ENCODE data around the gene TFEB.

Gene TFEB
- long read RNA-seq = 0 reads

DNA sequence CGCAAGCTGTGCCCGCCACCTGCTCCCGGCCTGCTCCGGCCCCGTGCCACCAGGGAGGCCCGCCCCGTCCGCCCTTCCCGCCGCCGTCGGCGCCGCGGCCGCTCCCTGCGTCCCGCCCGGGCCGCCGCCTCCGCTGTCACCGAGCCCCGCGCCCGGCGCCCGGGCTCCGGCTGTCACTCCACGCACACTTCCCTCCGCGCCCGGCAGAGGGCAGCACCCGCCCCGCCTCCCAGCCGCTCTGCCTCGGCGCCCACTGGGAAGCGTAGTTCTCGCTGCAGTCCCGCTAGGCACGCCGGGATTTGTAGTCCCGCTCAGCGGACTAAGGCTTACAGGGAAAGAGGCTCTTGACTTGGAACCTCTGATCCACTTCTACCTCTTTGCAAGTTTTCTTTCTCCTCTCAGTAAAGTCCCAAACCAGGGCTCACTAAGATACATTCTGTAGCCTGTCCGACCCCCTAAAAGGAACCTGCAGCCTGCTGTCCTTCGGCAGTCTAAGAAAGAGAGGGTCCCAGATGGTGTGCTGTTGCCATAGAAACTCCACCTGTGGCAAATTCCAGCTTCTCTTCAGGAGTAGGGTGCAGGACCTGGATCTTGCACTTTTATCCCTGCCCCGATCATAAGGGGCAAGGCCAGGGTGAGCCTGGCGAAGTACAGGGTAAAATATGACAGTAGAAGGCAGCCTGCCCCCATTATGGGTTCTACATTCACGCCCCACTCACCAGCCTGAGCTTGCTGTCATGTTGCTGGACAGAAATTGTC, at the start of gene TFEB:
TSS of gene TFEB (minus strand) at position 182 of the 759 bp plus-strand sequence. CDS start 44,395 bp downstream, outside the sequence.
- TF ChIP-seq POLR2AphosphoS5 (IDR thresholded peaks at IDR 0.05; ENCODE audit: low read depth) (no peak), SPI1 (IDR thresholded peaks at IDR 0.05; ENCODE audit: borderline replicate concordance, low read depth) (peak; percentile 61; the same call in 1 of the 2 replicates)
- TF ChIP-seq, protein P1, sequence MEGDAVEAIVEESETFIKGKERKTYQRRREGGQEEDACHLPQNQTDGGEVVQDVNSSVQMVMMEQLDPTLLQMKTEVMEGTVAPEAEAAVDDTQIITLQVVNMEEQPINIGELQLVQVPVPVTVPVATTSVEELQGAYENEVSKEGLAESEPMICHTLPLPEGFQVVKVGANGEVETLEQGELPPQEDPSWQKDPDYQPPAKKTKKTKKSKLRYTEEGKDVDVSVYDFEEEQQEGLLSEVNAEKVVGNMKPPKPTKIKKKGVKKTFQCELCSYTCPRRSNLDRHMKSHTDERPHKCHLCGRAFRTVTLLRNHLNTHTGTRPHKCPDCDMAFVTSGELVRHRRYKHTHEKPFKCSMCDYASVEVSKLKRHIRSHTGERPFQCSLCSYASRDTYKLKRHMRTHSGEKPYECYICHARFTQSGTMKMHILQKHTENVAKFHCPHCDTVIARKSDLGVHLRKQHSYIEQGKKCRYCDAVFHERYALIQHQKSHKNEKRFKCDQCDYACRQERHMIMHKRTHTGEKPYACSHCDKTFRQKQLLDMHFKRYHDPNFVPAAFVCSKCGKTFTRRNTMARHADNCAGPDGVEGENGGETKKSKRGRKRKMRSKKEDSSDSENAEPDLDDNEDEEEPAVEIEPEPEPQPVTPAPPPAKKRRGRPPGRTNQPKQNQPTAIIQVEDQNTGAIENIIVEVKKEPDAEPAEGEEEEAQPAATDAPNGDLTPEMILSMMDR (IDR thresholded peaks at IDR 0.05; ENCODE audit: insufficient read depth, low read length) = peak; percentile 63
- Histone ChIP-seq H3K27ac (replicated peaks) (no peak within 1 kb of the TSS), H3K4me3 (replicated peaks; ENCODE audit: insufficient read depth, low read length) (peak within 1 kb of the TSS; percentile 76), H3K27me3 (ENCODE audit: insufficient read depth, poor library complexity, severe bottlenecking) (no peaks in the 10 kb centered on the region)
- DNase-seq (ENCODE audit: low read depth in 1 of 2, low spot score in 1 of 2) = peak; percentile 71 to 92

DNA sequence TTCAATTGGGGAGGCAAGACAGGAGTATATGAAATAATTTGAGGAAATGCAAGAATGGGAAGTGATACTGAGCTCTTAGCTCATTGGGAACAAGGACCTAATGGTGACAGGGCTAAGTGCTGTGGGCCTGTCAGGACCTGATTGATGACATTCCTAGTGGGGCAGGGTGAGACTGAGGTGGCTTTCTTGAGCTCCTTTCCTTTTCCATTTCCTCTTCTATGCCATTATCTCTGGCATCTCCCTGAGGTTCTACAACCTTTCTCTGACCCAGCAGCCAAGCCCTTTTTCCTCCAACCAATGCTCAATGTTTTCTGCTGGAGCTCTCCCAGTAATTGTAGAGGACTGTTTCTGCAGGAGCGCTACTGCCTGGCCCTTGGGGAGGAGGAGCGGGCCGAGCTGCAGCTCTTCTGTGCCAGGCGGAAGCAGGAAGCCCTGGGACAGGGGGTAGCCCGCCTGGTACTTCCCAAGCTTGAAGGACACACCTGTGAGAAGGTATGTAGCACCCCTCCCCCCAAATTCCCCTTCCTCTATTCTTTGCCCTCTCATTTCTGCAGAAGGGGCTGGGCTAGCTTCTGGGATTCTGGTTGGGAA, 49.3 kb upstream of the TFEB start:
- no peak for DNase-seq (ENCODE audit: low read depth in 1 of 2, low spot score in 1 of 2)
- Histone ChIP-seq H3K27me3 (ENCODE audit: insufficient read depth, poor library complexity, severe bottlenecking) (no peaks in the 10 kb centered on the region), H3K27ac (replicated peaks) (no peak overlapping the region), H3K4me3 (replicated peaks; ENCODE audit: insufficient read depth, low read length) (no peak overlapping the region)
- TF ChIP-seq, protein P1 (IDR thresholded peaks at IDR 0.05; ENCODE audit: insufficient read depth, low read length) = no peak
- TF ChIP-seq SPI1 (IDR thresholded peaks at IDR 0.05; ENCODE audit: borderline replicate concordance, low read depth) (peak; percentile 72; the same call in 1 of the 2 replicates), POLR2AphosphoS5 (IDR thresholded peaks at IDR 0.05; ENCODE audit: low read depth) (no peak), GABPA (IDR thresholded peaks at IDR 0.05; ENCODE audit: low read depth) (no peak)
- TF ChIP-seq, protein P2, sequence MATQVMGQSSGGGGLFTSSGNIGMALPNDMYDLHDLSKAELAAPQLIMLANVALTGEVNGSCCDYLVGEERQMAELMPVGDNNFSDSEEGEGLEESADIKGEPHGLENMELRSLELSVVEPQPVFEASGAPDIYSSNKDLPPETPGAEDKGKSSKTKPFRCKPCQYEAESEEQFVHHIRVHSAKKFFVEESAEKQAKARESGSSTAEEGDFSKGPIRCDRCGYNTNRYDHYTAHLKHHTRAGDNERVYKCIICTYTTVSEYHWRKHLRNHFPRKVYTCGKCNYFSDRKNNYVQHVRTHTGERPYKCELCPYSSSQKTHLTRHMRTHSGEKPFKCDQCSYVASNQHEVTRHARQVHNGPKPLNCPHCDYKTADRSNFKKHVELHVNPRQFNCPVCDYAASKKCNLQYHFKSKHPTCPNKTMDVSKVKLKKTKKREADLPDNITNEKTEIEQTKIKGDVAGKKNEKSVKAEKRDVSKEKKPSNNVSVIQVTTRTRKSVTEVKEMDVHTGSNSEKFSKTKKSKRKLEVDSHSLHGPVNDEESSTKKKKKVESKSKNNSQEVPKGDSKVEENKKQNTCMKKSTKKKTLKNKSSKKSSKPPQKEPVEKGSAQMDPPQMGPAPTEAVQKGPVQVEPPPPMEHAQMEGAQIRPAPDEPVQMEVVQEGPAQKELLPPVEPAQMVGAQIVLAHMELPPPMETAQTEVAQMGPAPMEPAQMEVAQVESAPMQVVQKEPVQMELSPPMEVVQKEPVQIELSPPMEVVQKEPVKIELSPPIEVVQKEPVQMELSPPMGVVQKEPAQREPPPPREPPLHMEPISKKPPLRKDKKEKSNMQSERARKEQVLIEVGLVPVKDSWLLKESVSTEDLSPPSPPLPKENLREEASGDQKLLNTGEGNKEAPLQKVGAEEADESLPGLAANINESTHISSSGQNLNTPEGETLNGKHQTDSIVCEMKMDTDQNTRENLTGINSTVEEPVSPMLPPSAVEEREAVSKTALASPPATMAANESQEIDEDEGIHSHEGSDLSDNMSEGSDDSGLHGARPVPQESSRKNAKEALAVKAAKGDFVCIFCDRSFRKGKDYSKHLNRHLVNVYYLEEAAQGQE (IDR thresholded peaks at IDR 0.05; ENCODE audit: insufficient replicate concordance, low read depth) = no peak

DNA sequence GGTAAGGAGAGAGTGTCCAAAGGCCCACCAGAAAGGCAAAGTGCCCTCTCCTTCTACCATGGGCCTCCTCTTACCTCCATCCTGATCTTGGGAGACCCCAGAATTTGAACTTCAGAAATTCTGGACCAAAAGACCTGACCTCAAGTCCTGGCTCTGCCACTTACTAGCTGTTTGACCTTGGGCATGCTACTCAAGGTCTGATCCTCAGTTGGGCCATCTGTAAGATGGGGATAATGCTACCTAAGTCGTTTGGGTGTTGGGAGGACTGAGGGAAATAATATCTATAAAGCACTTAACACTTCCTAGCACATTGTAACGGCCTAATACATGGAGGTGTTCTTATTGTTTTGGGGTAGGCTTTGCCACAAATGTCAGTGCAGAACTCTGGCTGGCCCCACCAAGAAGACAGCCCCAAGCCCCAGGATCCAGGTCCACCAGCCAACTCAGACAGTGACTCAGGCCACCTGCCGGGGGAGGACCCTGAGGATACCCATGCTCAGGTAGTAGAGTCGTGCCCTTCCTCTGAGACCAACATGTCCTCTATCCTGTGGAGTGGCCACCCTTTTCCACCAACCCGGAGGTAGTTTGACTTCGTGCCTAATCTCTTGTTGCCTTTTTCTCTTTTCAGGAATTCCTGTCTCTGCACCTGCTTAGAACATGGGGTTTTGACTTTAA, 47.8 kb upstream of the TFEB start:
- H3K27me3 ChIP-seq (ENCODE audit: insufficient read depth, poor library complexity, severe bottlenecking) = no peaks in the 10 kb centered on the region
- DNase-seq (ENCODE audit: low read depth in 1 of 2, low spot score in 1 of 2) = no peak
- H3K4me3 ChIP-seq (replicated peaks; ENCODE audit: insufficient read depth, low read length) = no peak overlapping the region
- no peak for TF ChIP-seq POLR2AphosphoS5 (IDR thresholded peaks at IDR 0.05; ENCODE audit: low read depth)
- no peak for TF ChIP-seq GABPA (IDR thresholded peaks at IDR 0.05; ENCODE audit: low read depth)
- TF ChIP-seq, protein P2 (IDR thresholded peaks at IDR 0.05; ENCODE audit: insufficient replicate concordance, low read depth) = no peak
- TF ChIP-seq SPI1 (IDR thresholded peaks at IDR 0.05; ENCODE audit: borderline replicate concordance, low read depth) = no peak
- TF ChIP-seq, protein P1 (IDR thresholded peaks at IDR 0.05; ENCODE audit: insufficient read depth, low read length) = no peak
- no peak overlapping the region for H3K27ac ChIP-seq (replicated peaks)
